Activated CD4-positive, alpha-beta T cell treated with anti-CD3 and anti-CD28 coated beads, Interleukin-2, amount 50 U/mL, for 24 hours (primary cell): ENCODE results near the gene SLC7A9.
"Not testable (repeated sequence)": the region's sequence is repeated elsewhere in the genome, so short reads cannot be mapped to it uniquely, and the experiment has no call there.

Source experiments
- DNase-seq, 2 donors: peaks; one replicate each; pipeline ENCODE4 v3.0.0-alpha.2; 2020; ENCODE audit warnings: low read depth in 1 of 2, low spot score in 1 of 2

SLC7A9 gene

GRCh38 chr19:32802840-32803239, 66.7 kb downstream of the SLC7A9 start:
- no peak for DNase-seq

GRCh38 chr19:32800754-32801153, 68.8 kb downstream of the SLC7A9 start:
- DNase-seq: no peak

GRCh38 chr19:32800191-32800590, 69.4 kb downstream of the SLC7A9 start:
- no peak for DNase-seq

GRCh38 chr19:32798201-32798600, 71.4 kb downstream of the SLC7A9 start:
- no peak for DNase-seq

GRCh38 chr19:32789429-32789828, 80.1 kb downstream of the SLC7A9 start:
- DNase-seq: no peak

GRCh38 chr19:32787895-32788294, 81.7 kb downstream of the SLC7A9 start:
- not testable (repeated sequence) for DNase-seq

GRCh38 chr19:32787161-32787813, 82.3 kb downstream of the SLC7A9 start:
- not testable (repeated sequence) for DNase-seq

- DNase-seq: not testable (repeated sequence)
These were observed 87.5 kb downstream of the SLC7A9 start for GRCh38 chr19:32782089-32782488.

GRCh38 chr19:32781280-32781679, 88.3 kb downstream of the SLC7A9 start:
- no peak for DNase-seq
